ENCODE results near the gene SND1. TPM values are rescaled to one million over a fixed set of nuclear protein-coding genes. Genes with fewer than 3 reads are reported as not detected.

Gene SND1
- total and polyA plus RNA-seq, 10 of the 15 experiments (the other 5 are each of a cell fraction or from before 2014, with no cell fraction given) = 52.4 to 270 (median 146) TPM

GRCh38 chr7:127896659-127897058 lies 244.7 kb downstream of the SND1 start:
- WGBS (ENCODE audit: insufficient coverage, insufficient replicate concordance, low lambda C conversion rate, missing lambda C conversion rate) = 96% methylated on average over 5 of the region's 5 CpGs
- H3K4me2 ChIP-seq (ENCODE audit: control insufficient read depth, insufficient read depth) = no peak overlapping the region
- no peaks in the 10 kb centered on the region; the same call in 1 of the 2 replicates for H4K20me1 ChIP-seq (ENCODE audit: control insufficient read depth, insufficient read depth)
- intact Hi-C loops (cut with micrococcal nuclease; ENCODE audit: unreplicated experiment) = no loop called here
- H3K79me2 ChIP-seq (ENCODE audit: control insufficient read depth, insufficient read depth, low read length) = peaks cover 16% of the 10 kb centered on the region
- no peaks in the 10 kb centered on the region for H3K9me3 ChIP-seq (replicated peaks; ENCODE audit: control insufficient read depth, insufficient read depth, low read length)
- in situ Hi-C loops (cut with MboI) = no loop called here
- ChIA-PET CTCF (interaction anchor here (1.0 to 1.3 kb wide), 2 partner anchors 12 to 15 kb away, joined by 3 to 4 read pairs; no protein-coding TSS in a partner anchor), RAD21 (ENCODE audit: unreplicated experiment) (no interaction called here), POLR2A (interaction anchor here (1.0 to 2.3 kb wide), 2 partner anchors 9 to 16 kb away, joined by 3 to 8 read pairs; no protein-coding TSS in a partner anchor), SMC1A (ENCODE audit: uncharacterized antibody, unreplicated experiment) (interaction anchor here (0.8 to 4.4 kb wide), 6 partner anchors 9 to 45 kb away, joined by 3 to 19 read pairs (median 6); no protein-coding TSS in a partner anchor)
- peaks cover 5 to 25% of the 10 kb centered on the region in 2 experiments for H3K36me3 ChIP-seq (ENCODE audit: control insufficient read depth in 2 of 2, insufficient read depth in 2 of 2, low read length in 1 of 2)
- H2AFZ ChIP-seq (ENCODE audit: control insufficient read depth, low read depth, low read length) = no peak overlapping the region
- ATAC-seq = no peak
- no peak for TF ChIP-seq RAD21 (IDR thresholded peaks at IDR 0.05; ENCODE audit: insufficient read depth, low read depth, low read length)
- no peak for TF ChIP-seq POLR2A (IDR thresholded peaks at IDR 0.05; ENCODE audit: low read depth, low read length)
- TF ChIP-seq TCF7 (IDR thresholded peaks at IDR 0.05; ENCODE audit: borderline replicate concordance) = no peak
- no peak for TF ChIP-seq ZNF274 (IDR thresholded peaks at IDR 0.05; ENCODE audit: insufficient read depth, insufficient read length)
- TF ChIP-seq ZZZ3 (IDR thresholded peaks at IDR 0.05; ENCODE audit: control insufficient read depth, insufficient read length, low read depth) = no peak
- TF ChIP-seq TCF3 (IDR thresholded peaks at IDR 0.05; ENCODE audit: borderline replicate concordance, insufficient read depth, low read depth, low read length) = no peak
- TF ChIP-seq WRNIP1 (IDR thresholded peaks at IDR 0.05; ENCODE audit: borderline replicate concordance, low read depth, low read length) = no peak
- TF ChIP-seq, protein P1, sequence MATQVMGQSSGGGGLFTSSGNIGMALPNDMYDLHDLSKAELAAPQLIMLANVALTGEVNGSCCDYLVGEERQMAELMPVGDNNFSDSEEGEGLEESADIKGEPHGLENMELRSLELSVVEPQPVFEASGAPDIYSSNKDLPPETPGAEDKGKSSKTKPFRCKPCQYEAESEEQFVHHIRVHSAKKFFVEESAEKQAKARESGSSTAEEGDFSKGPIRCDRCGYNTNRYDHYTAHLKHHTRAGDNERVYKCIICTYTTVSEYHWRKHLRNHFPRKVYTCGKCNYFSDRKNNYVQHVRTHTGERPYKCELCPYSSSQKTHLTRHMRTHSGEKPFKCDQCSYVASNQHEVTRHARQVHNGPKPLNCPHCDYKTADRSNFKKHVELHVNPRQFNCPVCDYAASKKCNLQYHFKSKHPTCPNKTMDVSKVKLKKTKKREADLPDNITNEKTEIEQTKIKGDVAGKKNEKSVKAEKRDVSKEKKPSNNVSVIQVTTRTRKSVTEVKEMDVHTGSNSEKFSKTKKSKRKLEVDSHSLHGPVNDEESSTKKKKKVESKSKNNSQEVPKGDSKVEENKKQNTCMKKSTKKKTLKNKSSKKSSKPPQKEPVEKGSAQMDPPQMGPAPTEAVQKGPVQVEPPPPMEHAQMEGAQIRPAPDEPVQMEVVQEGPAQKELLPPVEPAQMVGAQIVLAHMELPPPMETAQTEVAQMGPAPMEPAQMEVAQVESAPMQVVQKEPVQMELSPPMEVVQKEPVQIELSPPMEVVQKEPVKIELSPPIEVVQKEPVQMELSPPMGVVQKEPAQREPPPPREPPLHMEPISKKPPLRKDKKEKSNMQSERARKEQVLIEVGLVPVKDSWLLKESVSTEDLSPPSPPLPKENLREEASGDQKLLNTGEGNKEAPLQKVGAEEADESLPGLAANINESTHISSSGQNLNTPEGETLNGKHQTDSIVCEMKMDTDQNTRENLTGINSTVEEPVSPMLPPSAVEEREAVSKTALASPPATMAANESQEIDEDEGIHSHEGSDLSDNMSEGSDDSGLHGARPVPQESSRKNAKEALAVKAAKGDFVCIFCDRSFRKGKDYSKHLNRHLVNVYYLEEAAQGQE (IDR thresholded peaks at IDR 0.05; ENCODE audit: low read depth, low read length) = no peak
- TF ChIP-seq MEF2A (IDR thresholded peaks at IDR 0.05; ENCODE audit: insufficient read depth, low read depth, low read length) = no peak
- no peak for TF ChIP-seq CEBPB (IDR thresholded peaks at IDR 0.05; ENCODE audit: borderline replicate concordance in 1 of 2, low read depth in 2 of 2, low read length in 2 of 2)
- TF ChIP-seq SMAD5 (IDR thresholded peaks at IDR 0.05; ENCODE audit: low read depth) = no peak
- TF ChIP-seq ZBTB4 (CRISPR knock-in tag; IDR thresholded peaks at IDR 0.05) = no peak
- TF ChIP-seq BACH1 (IDR thresholded peaks at IDR 0.05; ENCODE audit: borderline replicate concordance) = no peak
- no peak for TF ChIP-seq PAX5 (IDR thresholded peaks at IDR 0.05; ENCODE audit: borderline replicate concordance, low read depth, low read length)
- H3K27me3 ChIP-seq (replicated peaks in 1 of 2; ENCODE audit: control insufficient read depth in 2 of 2, insufficient read depth in 2 of 2, low read length in 1 of 2) = no peaks in the 10 kb centered on the region
- no peak overlapping the region for H3K27ac ChIP-seq (ENCODE audit: control insufficient read depth, insufficient read depth)
- DNase-seq (ENCODE audit: low read depth, low spot score) = no peak
- H3K4me1 ChIP-seq (ENCODE audit: control insufficient read depth, insufficient read depth, low read length) = peaks cover 33% of the 10 kb centered on the region
- H3K4me3 ChIP-seq = no peak overlapping the region
- FAIRE-seq = no peak
- BruUV-seq (replicated peaks) = no TSS peak
- H3K9ac ChIP-seq (ENCODE audit: control insufficient read depth, insufficient read depth, low read length) = no peak overlapping the region

All from GM12878 (cell line).